GM12892 (cell line): ENCODE data around the gene ZFYVE28.

Experiments
- DNase-seq: peaks from one replicate; pipeline ENCODE4 v3.0.0; 2011; ENCODE audit not compliant: insufficient read length
- FAIRE-seq: peaks from 2 replicates; lab custom pipeline; 2011; peaks lifted over from hg19 to GRCh38; lab: Jason Lieb, UNC
- POLR2A ChIP-seq: IDR thresholded peaks from 2 replicates; pipeline ENCODE4 v1.6.1; 2011; ENCODE audit warnings: low read depth, low read length, control low read depth
- POLR2AphosphoS5 ChIP-seq: IDR thresholded peaks from 2 replicates; pipeline ENCODE4 v1.6.1; 2011; ENCODE audit warnings: low read depth, low read length, control low read depth
- TAF1 ChIP-seq: IDR thresholded peaks from 2 replicates; pipeline ENCODE4 v1.6.1; 2011; ENCODE audit warnings: low read depth, mild to moderate bottlenecking, control low read depth, low read length, borderline replicate concordance

ZFYVE28 gene

DNA sequence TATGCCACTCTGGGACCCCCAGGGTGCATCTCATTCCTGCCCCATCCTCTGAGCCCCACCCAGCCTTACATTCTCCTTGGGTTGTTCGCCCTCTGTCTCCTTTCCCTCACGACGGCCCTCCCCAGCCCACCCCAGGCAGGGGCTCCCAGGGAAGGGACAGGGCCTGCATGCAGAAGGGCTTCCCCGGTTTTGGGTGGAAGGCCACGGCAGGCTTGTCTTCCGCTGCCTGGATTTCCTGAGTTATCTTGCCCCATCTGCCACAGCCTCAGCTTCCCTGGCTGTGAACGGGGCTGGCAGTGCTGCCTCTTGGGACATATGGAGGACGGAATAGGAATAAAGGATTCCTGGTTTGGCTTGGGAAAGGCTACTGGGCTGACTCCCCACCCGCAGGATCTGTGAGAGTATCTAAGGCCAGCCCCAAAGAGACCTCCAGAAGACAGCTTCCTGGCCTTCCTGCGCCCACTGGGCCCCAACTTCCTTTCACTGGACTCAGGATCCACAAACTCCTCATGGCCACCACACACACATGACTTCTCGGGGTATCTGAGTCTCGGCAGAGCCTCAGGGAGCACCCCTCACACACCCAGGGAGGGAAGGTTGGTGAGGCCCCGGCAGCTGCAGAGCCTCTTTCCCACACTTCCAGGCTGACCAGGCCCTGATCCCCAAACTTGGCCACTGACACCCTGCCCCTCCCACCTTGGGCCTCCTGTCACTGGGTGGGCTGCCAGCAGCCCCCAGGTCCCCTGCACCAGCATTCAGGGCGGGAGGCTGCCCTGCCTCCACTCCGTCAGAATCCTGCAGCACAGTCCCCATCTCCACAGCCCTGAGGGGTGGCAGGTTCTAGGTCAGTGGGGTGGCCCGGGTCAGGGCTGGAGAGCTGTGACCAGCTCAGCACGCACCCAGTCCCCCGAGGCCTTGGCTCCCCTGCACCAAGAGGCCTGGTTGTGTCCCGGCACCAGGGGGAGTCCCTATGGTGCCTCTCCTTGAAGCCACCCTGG lies 153.0 kb downstream of the ZFYVE28 start:
- DNase-seq (no peak), FAIRE-seq (no peak)
- TF ChIP-seq POLR2A (no peak), POLR2AphosphoS5 (no peak), TAF1 (no peak)

DNA sequence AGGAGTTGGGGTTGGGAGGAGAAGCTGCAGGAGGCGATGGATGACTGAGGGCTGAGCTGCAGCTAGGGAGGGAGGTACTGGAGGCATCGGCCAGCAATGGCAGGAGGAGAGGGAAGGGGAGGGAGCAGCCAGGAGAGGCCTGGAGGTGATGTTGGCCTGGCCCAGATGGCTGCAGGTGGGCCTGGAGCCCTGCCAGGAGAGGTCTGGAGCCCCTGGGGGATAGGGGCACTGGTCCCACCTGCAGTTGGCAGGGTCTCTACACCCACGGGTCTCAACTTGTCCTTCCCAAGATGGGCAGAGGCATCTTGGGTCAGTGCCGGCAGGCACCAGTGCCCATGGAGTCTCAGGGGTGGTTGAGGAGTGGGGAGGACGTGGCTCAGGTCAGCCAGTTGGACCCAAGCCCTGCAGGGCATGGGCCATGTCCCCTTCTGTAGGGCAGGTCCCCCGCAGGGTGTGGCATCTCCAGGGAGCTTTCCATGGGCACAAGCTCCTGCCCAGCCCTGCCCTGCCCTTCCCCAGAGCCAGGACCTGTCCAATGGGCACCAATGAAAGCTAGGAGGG lies 153.9 kb downstream of the ZFYVE28 start:
- TF ChIP-seq POLR2AphosphoS5 (no peak), TAF1 (no peak), POLR2A (no peak)
- FAIRE-seq (no peak), DNase-seq (no peak)

DNA sequence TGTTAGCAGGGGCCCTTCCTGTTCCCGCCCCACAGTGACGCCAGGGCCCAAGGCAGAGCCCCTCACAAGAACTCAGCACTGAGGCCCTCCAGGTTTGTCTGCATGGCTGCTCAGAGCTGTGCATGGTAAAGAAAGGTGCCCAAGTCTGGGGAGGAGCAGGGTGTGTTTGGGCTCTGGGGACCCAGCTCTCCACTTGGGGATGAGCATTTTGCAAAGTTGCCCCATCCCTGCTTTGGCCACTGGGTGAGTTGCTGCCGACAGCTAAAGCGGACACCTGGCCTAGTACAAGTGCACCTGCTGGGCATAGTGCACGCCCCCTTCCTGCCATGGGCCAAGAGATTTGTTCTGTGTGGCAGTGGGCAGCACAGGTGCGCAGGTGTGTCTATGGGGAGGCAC lies 154.5 kb downstream of the ZFYVE28 start:
- TF ChIP-seq POLR2A, result no peak
- TF ChIP-seq POLR2AphosphoS5, result no peak
- TF ChIP-seq TAF1, result no peak
- no peak for FAIRE-seq
- no peak for DNase-seq

DNA sequence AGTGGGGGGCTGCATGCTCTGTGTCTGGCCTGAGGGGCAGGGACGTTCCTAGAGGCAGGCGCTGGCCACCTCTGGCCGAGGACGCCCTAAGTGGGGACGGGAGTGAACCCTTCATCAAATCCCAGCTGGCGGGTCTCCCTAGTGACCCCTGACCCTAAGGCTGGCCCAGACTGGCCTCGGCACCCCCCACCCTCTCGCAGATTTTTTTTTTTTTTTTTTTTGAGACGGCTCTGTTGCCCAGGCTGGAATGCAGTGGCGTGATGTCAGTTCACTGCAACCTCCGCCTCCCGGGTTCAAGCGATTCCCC lies 155.5 kb downstream of the ZFYVE28 start:
- TF ChIP-seq POLR2A (no peak), TAF1 (no peak), POLR2AphosphoS5 (no peak)
- FAIRE-seq, result no peak
- DNase-seq, result no peak

DNA sequence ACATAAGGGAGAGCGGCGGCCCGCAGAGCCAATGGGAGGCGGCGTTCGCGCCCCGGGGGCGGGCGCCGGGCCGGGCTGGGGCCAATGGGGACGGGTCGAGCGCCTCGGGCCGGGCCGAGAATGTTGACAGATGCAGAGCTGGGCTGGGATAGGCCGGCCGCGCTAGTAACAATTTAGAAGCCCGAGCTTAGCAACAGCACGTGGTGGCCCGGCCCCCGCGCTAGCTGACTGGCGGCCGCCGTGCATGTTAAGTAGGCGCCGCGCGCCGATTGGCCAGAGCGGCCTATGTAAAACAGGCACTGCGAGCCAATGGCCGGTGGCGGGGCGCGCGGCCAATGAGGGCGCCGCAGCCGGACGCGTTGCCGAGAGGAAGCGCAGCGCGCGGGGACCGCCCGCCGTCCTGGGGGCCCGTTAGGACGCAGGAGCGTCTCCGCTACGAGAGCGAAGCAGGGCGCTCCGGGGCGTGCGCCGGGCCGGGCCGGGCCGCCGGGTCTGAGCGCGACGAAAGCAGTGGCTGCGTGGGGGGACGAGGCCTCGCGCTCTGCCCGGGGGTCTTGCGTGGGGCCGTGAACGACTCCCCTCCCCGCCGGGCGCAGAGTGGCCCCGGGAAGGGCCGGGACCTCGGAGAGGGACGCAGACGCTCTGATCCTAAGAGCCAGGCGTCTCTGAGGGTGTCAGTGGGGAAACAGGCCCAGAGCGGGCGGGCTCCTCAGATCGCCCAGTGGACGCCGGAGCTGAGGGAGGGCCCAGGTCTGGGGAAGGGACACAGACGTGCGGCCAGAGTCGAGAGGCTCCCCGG lies 156.1 kb downstream of the ZFYVE28 start:
- TF ChIP-seq TAF1 (no peak), POLR2A (peak; percentile 89), POLR2AphosphoS5 (peak; percentile 58)
- peak; percentile 98 for DNase-seq
- FAIRE-seq, result peak; percentile 100

DNA sequence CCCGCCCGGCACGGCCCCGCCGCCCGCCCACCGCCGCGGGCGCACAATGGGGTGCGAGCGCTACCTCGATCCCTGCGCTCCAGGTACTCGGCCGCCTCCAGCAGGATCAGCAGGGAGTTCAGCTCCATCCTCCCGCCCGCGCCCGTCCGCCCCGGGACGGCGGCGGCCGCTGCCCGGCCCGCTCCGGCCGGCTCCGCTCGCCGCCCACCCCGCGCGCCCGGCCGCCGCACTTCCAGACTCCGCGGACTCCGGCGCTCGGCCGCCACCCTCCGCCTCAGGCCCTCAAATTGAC lies 156.6 kb downstream of the ZFYVE28 start, which contains the start of gene MXD4:
Gene MXD4, minus strand, starts transcription at position 257 of the 292 bp plus-strand sequence. Its CDS starts 129 bp downstream, at position 128.
- no peak for TF ChIP-seq TAF1
- no peak for TF ChIP-seq POLR2AphosphoS5
- no peak for TF ChIP-seq POLR2A
- DNase-seq (no peak), FAIRE-seq (no peak)

DNA sequence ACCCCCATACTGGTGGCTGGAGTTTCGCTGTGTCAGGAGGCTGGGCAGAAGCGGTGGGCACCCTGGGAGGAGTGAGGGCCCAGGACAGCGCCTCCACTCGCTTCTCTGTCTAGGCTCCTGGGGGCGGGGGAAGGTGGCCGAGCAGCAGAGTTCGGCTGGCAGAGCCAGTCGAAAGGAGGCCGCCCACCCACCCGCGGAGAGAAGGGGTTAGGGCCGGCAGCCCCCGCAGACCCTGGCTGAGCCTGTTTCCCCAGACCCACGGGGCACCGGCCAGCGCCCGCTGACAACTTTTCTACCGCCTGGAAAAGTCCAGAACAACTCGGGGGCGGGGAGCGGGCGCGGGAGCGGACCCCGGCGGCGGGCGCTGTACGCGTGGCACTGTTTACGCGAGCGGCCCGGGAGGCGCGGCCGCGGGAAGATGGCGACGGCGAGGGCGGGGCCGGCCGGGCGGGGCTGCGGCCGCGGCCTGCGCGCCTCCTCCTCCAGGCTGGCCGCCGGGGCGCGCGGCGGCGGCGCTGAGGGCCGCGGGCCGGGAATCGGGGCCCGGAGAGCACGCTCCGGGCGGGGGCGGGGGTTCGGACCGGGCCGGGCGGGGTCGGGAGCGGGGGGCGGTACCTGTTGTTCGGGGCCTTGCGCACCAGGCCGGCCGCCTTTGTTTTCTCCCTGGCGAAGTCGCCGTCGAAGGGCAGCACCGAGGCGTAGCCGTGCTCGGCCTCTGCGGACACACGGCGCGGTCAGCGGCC lies 157.2 kb downstream of the ZFYVE28 start:
- peak; percentile 61 for DNase-seq
- peak; percentile 74 for FAIRE-seq
- no peak for TF ChIP-seq POLR2AphosphoS5
- TF ChIP-seq POLR2A, result no peak

DNA sequence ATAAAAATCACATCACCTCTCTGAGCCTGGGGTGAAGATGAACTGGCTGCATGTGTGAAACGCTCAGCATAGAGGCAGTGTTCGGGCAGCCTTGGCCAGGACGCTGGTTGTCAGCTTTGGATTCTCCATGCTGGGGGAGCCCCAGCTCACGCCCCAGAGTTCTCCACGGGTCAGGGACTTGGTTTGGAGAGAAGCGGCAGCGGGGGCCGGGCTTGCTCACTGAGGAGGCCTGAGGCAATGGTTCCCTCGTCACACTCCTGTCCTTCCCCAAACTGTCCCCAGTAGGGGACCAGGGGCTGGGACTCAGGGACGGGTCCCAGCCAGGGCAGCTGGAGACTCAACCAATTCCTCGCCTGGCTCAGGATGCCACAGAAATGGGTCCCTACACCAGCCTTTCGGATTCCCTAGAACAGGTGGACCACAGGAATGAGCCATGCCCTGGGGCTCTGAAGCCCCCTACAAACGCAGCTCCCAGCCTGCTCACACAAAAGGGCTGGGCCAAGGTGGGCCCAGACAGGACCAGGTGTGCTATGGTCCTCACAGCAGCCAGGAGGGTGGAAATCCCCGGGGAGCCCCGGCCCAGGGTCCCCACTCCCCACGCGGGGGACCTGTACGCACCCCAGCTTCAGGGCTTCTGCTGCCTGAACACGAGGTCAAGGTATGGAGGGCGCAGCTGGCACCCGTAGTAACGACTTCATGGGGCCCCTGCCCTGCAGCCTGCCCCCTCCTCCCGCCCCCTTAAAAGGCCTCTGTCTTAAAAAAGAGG lies 157.9 kb downstream of the ZFYVE28 start:
- DNase-seq (no peak), FAIRE-seq (no peak)
- TF ChIP-seq POLR2AphosphoS5 (no peak), TAF1 (no peak), POLR2A (no peak)

DNA sequence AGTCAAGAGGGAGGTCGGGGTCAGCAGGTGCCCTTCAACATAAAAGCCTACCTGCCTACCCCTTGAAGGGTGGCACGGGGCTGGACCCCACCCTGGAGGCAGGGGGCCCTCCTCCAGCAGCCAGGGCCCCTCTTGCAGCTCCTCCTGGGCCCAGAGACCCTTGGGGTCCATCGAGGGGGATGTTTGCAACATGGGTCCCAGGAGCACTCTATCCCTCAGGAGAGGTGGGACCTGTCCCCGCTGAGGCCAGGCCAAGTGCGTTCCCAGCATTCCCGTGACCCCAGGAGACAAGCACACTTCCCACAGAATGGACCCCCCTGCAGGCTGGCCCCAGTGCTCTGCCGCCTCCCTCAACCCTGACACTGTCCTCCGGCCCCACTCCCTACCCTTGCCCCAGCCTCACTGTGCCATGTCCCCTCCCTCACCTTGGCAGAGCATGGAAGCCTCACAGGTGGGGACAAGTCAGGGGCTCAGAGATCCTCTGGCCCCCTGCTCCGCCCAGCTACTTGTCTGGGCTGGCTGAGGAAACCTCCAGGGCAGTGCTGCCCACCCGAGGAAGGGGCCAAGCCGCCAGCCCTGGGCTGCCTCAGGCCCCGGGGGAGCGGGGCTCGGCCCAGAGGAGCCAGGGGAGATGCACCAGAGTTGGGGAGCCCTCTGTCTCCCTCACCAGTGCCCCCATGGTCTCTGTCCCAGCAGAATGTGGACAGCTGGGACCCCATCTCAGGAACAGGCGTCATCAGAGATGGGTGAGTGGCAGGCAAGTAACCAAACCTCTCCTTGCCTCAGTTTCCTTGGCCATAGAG lies 158.7 kb downstream of the ZFYVE28 start:
- TF ChIP-seq TAF1, result no peak
- no peak for TF ChIP-seq POLR2AphosphoS5
- TF ChIP-seq POLR2A, result no peak
- no peak for DNase-seq
- no peak for FAIRE-seq
